Activated B cell treated with CpG ODN at 0.5 μM for 24 hours (primary cell): ENCODE measurements around the gene ANKS3. TPM values are rescaled to one million over a fixed set of nuclear protein-coding genes. Genes with fewer than 3 reads are reported as not detected.

ENCODE experiments used
- ATAC-seq: fragments of 200-7000 bp; cut with Tn5 transposase; one replicate; pipeline ENCODE4 v1.10.0; 2021; ENCODE audit warnings: low read depth, mild to moderate bottlenecking, moderate library complexity
- CTCF ChIA-PET: fragments of 350-600 bp; sonication (Branson Sonifier 250); formaldehyde crosslinking; loops from one replicate; lab custom pipeline; 2021; ENCODE audit warnings: antibody characterized with exemption; lab: Charles Lee
- POLR2A ChIA-PET: fragments of 350-600 bp; sonication (Branson Sonifier 250); formaldehyde crosslinking; loops from one replicate; lab custom pipeline; 2021; ENCODE audit warnings: antibody characterized with exemption; lab: Charles Lee
- DNase-seq: peaks from one replicate; pipeline ENCODE4 v3.0.0; 2022
- H3K27ac Mint-ChIP-seq: one replicate; pipeline ENCODE4 v1.8.0; 2020; ENCODE audit warnings: mixed read lengths
- H3K27me3 Mint-ChIP-seq: one replicate; pipeline ENCODE4 v1.8.0; 2021; ENCODE audit warnings: mixed read lengths
- H3K36me3 Mint-ChIP-seq: one replicate; pipeline ENCODE4 v1.8.0; 2021; ENCODE audit warnings: low read depth, mixed read lengths
- H3K4me1 Mint-ChIP-seq: one replicate; pipeline ENCODE4 v1.8.0; 2021; ENCODE audit warnings: mixed read lengths
- H3K4me3 Mint-ChIP-seq: one replicate; pipeline ENCODE4 v1.8.0; 2020; ENCODE audit warnings: mild to moderate bottlenecking, mixed read lengths
- H3K9me3 Mint-ChIP-seq: one replicate; pipeline ENCODE4 v1.8.0; 2020; ENCODE audit warnings: mixed read lengths
- CTCF ChIP-seq: fragments of 200-600 bp; IDR thresholded peaks from one replicate; pipeline ENCODE4 v1.8.0; 2022; ENCODE audit warnings: antibody characterized with exemption, mild to moderate bottlenecking
- intact Hi-C: fragments of 100-400 bp; cut with micrococcal nuclease; formaldehyde crosslinking; loops from one replicate; pipeline ENCODE4 v1.15.1; 2024
- total RNA-seq: library from RNA; stranded (reverse); gene quantifications from 2 replicates; pipeline ENCODE4 v1.2.3, GENCODE V29; 2022

Gene ANKS3
- total RNA-seq, 1 donor from 2014 or later, result 21.9 TPM

DNA sequence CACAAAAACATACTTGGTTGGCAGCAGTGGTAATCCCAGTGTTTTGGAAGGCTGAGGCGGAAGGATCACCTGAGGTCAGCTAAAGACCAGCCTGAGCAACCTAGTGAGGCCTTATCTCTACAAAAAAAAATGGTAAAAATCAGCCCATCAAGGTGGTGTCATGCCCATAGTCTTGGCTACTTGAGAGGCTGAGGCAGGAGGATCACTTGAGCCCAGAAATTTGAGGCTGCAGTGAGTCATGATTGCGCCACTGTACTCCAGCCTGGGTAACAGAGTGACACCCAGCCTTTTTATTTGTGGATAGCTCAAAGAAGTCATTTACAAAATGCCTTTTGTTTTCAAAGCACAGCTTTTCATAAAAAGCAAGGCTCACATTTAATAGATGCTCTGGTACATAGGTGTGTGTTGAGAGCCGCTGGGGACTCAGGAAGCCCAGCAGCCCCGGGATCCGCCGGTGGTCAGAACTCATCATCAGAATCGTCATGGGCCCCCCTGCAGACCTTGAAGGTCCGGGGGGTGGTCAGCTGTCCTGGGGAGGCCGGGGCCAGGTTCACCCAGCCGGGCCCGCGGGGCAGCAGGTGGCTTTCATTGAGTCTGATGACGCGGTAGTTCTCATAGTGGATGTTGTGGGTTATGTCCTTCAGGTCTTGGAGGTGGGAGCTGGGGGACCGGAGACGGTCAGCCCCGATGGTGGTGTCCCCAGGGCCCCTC lies 43.4 kb upstream of the ANKS3 start:
- H3K27ac Mint-ChIP-seq, result no peak overlapping the region
- CTCF ChIA-PET, result no interaction called here
- no peaks in the 10 kb centered on the region for H3K9me3 Mint-ChIP-seq

GRCh38 chr16:4776141-4776705 lies 42.2 kb upstream of the ANKS3 start:
- Mint-ChIP-seq H3K4me3 (no peak overlapping the region), H3K36me3 (no peaks in the 10 kb centered on the region), H3K4me1 (no peaks in the 10 kb centered on the region), H3K27me3 (no peaks in the 10 kb centered on the region), H3K27ac (no peak overlapping the region), H3K9me3 (no peaks in the 10 kb centered on the region)
- intact Hi-C loops, result no loop called here
- POLR2A ChIA-PET, result no interaction called here
- TF ChIP-seq CTCF, result no peak
- no peak for ATAC-seq
- DNase-seq, result no peak
- CTCF ChIA-PET, result no interaction called here

More for the DNA sequence above, 43.4 kb upstream of the ANKS3 start:
- POLR2A ChIA-PET, result no interaction called here
- DNase-seq (no peak), ATAC-seq (no peak)
- Mint-ChIP-seq H3K4me1 (no peaks in the 10 kb centered on the region), H3K36me3 (no peaks in the 10 kb centered on the region), H3K4me3 (no peak overlapping the region), H3K27me3 (no peaks in the 10 kb centered on the region)
- intact Hi-C loops, result no loop called here
- no peak for TF ChIP-seq CTCF

- CTCF ChIA-PET, result no interaction called here
Observed at GRCh38 chr16:4775005-4775404, 40.9 kb upstream of the ANKS3 start.

GRCh38 chr16:4772351-4772750 lies 38.3 kb upstream of the ANKS3 start:
- Mint-ChIP-seq H3K27me3 (no peaks in the 10 kb centered on the region), H3K4me3 (no peak overlapping the region), H3K36me3 (no peaks in the 10 kb centered on the region), H3K27ac (no peak overlapping the region), H3K4me1 (peaks cover 12% of the 10 kb centered on the region), H3K9me3 (no peaks in the 10 kb centered on the region)
- POLR2A ChIA-PET, result interaction anchor here (0.7 kb wide), 1 partner anchor 53 kb away, joined by 3 read pairs; no protein-coding TSS in a partner anchor
- no peak for TF ChIP-seq CTCF
- intact Hi-C loops, result no loop called here
- CTCF ChIA-PET, result interaction anchor here (0.7 kb wide), 1 partner anchor 513 kb away, joined by 3 read pairs; no protein-coding TSS in a partner anchor
- no peak for ATAC-seq
- no peak for DNase-seq

More at GRCh38 chr16:4775005-4775404, 40.9 kb upstream of the ANKS3 start:
- no peaks in the 10 kb centered on the region for H3K36me3 Mint-ChIP-seq
- H3K27ac Mint-ChIP-seq, result no peak overlapping the region
- DNase-seq (no peak), ATAC-seq (no peak)
- no peaks in the 10 kb centered on the region for H3K27me3 Mint-ChIP-seq
- no peaks in the 10 kb centered on the region for H3K9me3 Mint-ChIP-seq
- TF ChIP-seq CTCF, result no peak
- intact Hi-C loops, result no loop called here
- no peaks in the 10 kb centered on the region for H3K4me1 Mint-ChIP-seq
- POLR2A ChIA-PET, result interaction anchor here (0.6 kb wide), 1 partner anchor 15 kb away, joined by 4 read pairs; no protein-coding TSS in a partner anchor
- no peak overlapping the region for H3K4me3 Mint-ChIP-seq

- ATAC-seq (no peak), DNase-seq (no peak)
- intact Hi-C loops, result no loop called here
- Mint-ChIP-seq H3K9me3 (no peaks in the 10 kb centered on the region), H3K27me3 (no peaks in the 10 kb centered on the region), H3K36me3 (no peaks in the 10 kb centered on the region), H3K4me1 (peaks cover 16% of the 10 kb centered on the region), H3K4me3 (no peak overlapping the region), H3K27ac (no peak overlapping the region)
- ChIA-PET POLR2A (no interaction called here), CTCF (interaction anchor here (0.7 kb wide), 1 partner anchor 513 kb away, joined by 3 read pairs; no protein-coding TSS in a partner anchor)
- TF ChIP-seq CTCF, result no peak
Observed at GRCh38 chr16:4771646-4772045, 37.6 kb upstream of the ANKS3 start.
